K562 (cell line): Measurements from ENCODE around the gene GOLT1A. TPM values are rescaled to one million over a fixed set of nuclear protein-coding genes. Genes with fewer than 3 reads are reported as not detected.
A peak's percentile ranks its signal among the peaks of the same experiment; 100 is the strongest.

ENCODE experiments used
- ARID2 ChIP-seq: fragments of 450-650 bp; IDR thresholded peaks from 2 replicates; pipeline ENCODE4 v1.6.1; 2017; ENCODE audit warnings: antibody characterized with exemption, mild to moderate bottlenecking
- EZH2 ChIP-seq: IDR thresholded peaks from 2 replicates; pipeline ENCODE4 v1.6.1; 2012; ENCODE audit warnings: low read depth, mild to moderate bottlenecking, inconsistent platforms, low read length, borderline replicate concordance
- L3MBTL2 ChIP-seq: fragments of 450-650 bp; IDR thresholded peaks from 2 replicates; pipeline ENCODE4 v1.6.1; 2016; ENCODE audit warnings: mild to moderate bottlenecking, moderate library complexity
- MAZ ChIP-seq, 2 experiments: fragments of 450-650 bp in 1 of 2; sonication (generic) in 1 of 2; formaldehyde crosslinking; IDR thresholded peaks in 1 of 2; conservative IDR thresholded peaks in 1 of 2; 2 replicates each; pipeline versions ENCODE4 v1.4.0 to v1.5.0; 2020; ENCODE audit warnings: mild to moderate bottlenecking in 1 of 2, missing genetic modification reagents in 1 of 2
- PBX2 ChIP-seq, 2 experiments: IDR thresholded peaks in 1 of 2; conservative IDR thresholded peaks in 1 of 2; 2 replicates each; pipeline ENCODE4 v1.6.1; 2016; ENCODE audit warnings: low read depth in 2 of 2, mild to moderate bottlenecking in 1 of 2, missing compliant biosample characterization in 1 of 2, missing genetic modification characterization in 1 of 2, moderate library complexity in 1 of 2
- PRMT5 ChIP-seq: sonication (generic); formaldehyde crosslinking; IDR thresholded peaks from 2 replicates; pipeline ENCODE4 v1.5.0; 2020; ENCODE audit warnings: missing genetic modification reagents
- RB1 ChIP-seq: fragments of 450-650 bp; IDR thresholded peaks from 2 replicates; pipeline ENCODE4 v1.6.1; 2017; ENCODE audit warnings: low read depth, mild to moderate bottlenecking
- SMC3 ChIP-seq: conservative IDR thresholded peaks from 2 replicates; pipeline ENCODE4 v1.6.1; 2011; ENCODE audit warnings: low read depth, low read length, improper control_type of control experiment; ENCODE audit not compliant: insufficient read depth
- ZBTB7A ChIP-seq: IDR thresholded peaks from 2 replicates; pipeline ENCODE4 v1.6.1; 2011; ENCODE audit warnings: low read depth, mild to moderate bottlenecking, low read length, moderate library complexity, borderline replicate concordance; ENCODE audit not compliant: control insufficient read depth
- ZNF253 ChIP-seq: fragments of 250-450 bp; sonication (Bioruptor Pico); conservative IDR thresholded peaks from 2 replicates; pipeline ENCODE4 v1.6.1; 2021; ENCODE audit warnings: mild to moderate bottlenecking
- ZNF318 ChIP-seq, 2 experiments: fragments of 450-650 bp; IDR thresholded peaks; 2 replicates each; pipeline ENCODE4 v1.6.1; 2016; ENCODE audit warnings: mild to moderate bottlenecking in 2 of 2, borderline replicate concordance in 1 of 2, low read depth in 1 of 2, moderate library complexity in 1 of 2
- ZNF347 ChIP-seq: fragments of 450-650 bp; formaldehyde crosslinking; IDR thresholded peaks from 2 replicates; pipeline ENCODE4 v1.4.0; 2020; ENCODE audit warnings: low read depth, mild to moderate bottlenecking, moderate library complexity
- polyA plus RNA-seq, 8 experiments: library from polyadenylated mRNA; depleted of rRNA in 4 of 8; stranded (reverse) in 5 of 8; unstranded in 3 of 8; fragments of >200 nt; fragmentation: Nextera tagmentation in 2 of 8; fragmentation: Illumina TruSeq in 1 of 8; extraction: Ambion mirVana in 2 of 8; extraction: Trizol in 1 of 8; gene quantifications; 2 replicates each; pipeline versions ENCODE4 v1.2.1 to v1.2.3, GENCODE V29; 2011 to 2014; ENCODE audit warnings: inconsistent platforms in 1 of 8, missing spikeins in 1 of 8
- total RNA-seq, 7 experiments: library from RNA; depleted of rRNA in 6 of 7; stranded (reverse); fragments of >200 nt in 6 of 7; fragmentation: Illumina TruSeq in 2 of 7; extraction: Trizol in 2 of 7; gene quantifications; 2 replicates each; pipeline versions ENCODE4 v1.2.1 to v1.2.3, GENCODE V29; 2011 to 2021; ENCODE audit warnings: low replicate concordance in 1 of 7
- TF ChIP-seq, protein P1 (sequence below): fragments of 250-450 bp; sonication (Bioruptor Pico); IDR thresholded peaks from 2 replicates; pipeline ENCODE4 v1.5.0; 2022; ENCODE audit warnings: mild to moderate bottlenecking

The GOLT1A gene
- total and polyA plus RNA-seq, 9 of the 15 experiments (the other 6 are each of a cell fraction or from before 2014, with no cell fraction given), result not detected

- TF ChIP-seq PBX2 (CRISPR knock-in tag; IDR thresholded peaks at IDR 0.05; ENCODE audit: low read depth) (no peak), PBX2 (tag; conservative IDR thresholded peaks at IDR 0.05; ENCODE audit: low read depth) (peak; percentile 31), SMC3 (peak; percentile 94), RB1 (0 out of 2 replicates have a peak, but pooled peaks have one; percentile 18), PRMT5 (CRISPR knock-in tag) (no peak), L3MBTL2 (peak; percentile 29; the same call in 1 of the 2 replicates), ARID2 (peak; percentile 77; the same call in 1 of the 2 replicates), ZNF318 (IDR thresholded peaks at IDR 0.05; ENCODE audit: borderline replicate concordance in 1 of 2, low read depth in 1 of 2) (no peak), MAZ (CRISPR knock-in tag; conservative IDR thresholded peaks at IDR 0.05 in 1 of 2, IDR thresholded peaks at IDR 0.05 in 1 of 2) (peak in 1 of 2 experiments; percentile 43; a peak in 2 of 4 replicates), ZNF253 (CRISPR knock-in tag) (no peak), EZH2 (no peak), ZBTB7A (peak; percentile 28; the same call in 1 of the 2 replicates), ZNF347 (no peak)
- TF ChIP-seq, protein P1, sequence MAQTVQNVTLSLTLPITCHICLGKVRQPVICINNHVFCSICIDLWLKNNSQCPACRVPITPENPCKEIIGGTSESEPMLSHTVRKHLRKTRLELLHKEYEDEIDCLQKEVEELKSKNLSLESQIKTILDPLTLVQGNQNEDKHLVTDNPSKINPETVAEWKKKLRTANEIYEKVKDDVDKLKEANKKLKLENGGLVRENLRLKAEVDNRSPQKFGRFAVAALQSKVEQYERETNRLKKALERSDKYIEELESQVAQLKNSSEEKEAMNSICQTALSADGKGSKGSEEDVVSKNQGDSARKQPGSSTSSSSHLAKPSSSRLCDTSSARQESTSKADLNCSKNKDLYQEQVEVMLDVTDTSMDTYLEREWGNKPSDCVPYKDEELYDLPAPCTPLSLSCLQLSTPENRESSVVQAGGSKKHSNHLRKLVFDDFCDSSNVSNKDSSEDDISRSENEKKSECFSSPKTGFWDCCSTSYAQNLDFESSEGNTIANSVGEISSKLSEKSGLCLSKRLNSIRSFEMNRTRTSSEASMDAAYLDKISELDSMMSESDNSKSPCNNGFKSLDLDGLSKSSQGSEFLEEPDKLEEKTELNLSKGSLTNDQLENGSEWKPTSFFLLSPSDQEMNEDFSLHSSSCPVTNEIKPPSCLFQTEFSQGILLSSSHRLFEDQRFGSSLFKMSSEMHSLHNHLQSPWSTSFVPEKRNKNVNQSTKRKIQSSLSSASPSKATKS (CRISPR knock-in tag), result no peak
These were observed 51.2 kb downstream of the GOLT1A start (continued) for GRCh38 chr1:204162494-204163074.
